Measurements from ENCODE around the gene ABCC5. TPM values are rescaled to one million over a fixed set of nuclear protein-coding genes. Genes with fewer than 3 reads are reported as not detected.

The ABCC5 gene
- polyA plus RNA-seq, 1 donor (not counting 4 experiments of a cell fraction or from before 2014, with no cell fraction given): 28.7 TPM

DNA sequence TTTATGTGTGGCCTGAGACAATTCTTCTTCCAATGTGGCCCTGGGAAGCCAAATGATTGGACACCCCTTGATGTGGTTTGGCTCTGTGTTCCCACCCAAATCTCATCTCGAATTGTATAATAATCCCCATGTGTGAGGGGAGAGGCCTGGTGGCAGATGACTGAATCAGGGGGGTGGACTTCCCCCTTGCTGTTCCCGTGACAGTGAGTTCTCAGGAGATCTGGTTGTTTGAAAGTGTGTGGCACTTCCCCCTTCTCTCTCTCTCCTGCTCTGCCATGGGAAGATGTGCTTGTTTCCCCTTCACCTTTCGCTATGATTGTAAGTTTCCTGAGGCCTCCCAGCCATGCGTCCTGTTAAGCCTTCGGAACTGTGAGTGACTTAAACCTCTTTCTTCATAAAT, 72.9 kb downstream of the ABCC5 start:
- no peak overlapping the region for H3K4me3 ChIP-seq (ENCODE audit: control insufficient read depth in 2 of 3, extremely low read depth in 1 of 3, insufficient read depth in 2 of 3, low read depth in 1 of 3, low read length in 3 of 3)
- H4K20me1 ChIP-seq (ENCODE audit: control insufficient read depth, extremely low read depth, insufficient read depth, low read length): no peaks in the 10 kb centered on the region
- no peaks in the 10 kb centered on the region for H3K27me3 ChIP-seq (ENCODE audit: control insufficient read depth, extremely low read depth, insufficient read depth, low read length)
- no peaks in the 10 kb centered on the region for H3K9me3 ChIP-seq (ENCODE audit: control insufficient read depth, low read depth, low read length)
- H3K9me1 ChIP-seq (ENCODE audit: control insufficient read depth, extremely low read depth, insufficient read depth, low read length): no peaks in the 10 kb centered on the region
- no peak for TF ChIP-seq EZH2 (IDR thresholded peaks at IDR 0.05; ENCODE audit: low read length)
- TF ChIP-seq, protein P1, sequence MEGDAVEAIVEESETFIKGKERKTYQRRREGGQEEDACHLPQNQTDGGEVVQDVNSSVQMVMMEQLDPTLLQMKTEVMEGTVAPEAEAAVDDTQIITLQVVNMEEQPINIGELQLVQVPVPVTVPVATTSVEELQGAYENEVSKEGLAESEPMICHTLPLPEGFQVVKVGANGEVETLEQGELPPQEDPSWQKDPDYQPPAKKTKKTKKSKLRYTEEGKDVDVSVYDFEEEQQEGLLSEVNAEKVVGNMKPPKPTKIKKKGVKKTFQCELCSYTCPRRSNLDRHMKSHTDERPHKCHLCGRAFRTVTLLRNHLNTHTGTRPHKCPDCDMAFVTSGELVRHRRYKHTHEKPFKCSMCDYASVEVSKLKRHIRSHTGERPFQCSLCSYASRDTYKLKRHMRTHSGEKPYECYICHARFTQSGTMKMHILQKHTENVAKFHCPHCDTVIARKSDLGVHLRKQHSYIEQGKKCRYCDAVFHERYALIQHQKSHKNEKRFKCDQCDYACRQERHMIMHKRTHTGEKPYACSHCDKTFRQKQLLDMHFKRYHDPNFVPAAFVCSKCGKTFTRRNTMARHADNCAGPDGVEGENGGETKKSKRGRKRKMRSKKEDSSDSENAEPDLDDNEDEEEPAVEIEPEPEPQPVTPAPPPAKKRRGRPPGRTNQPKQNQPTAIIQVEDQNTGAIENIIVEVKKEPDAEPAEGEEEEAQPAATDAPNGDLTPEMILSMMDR (optimal IDR thresholded peaks at IDR 0.05 in 1 of 3, IDR thresholded peaks at IDR 0.05 in 1 of 3, conservative IDR thresholded peaks at IDR 0.05 in 1 of 3; ENCODE audit: extremely low read depth in 1 of 3, insufficient read depth in 2 of 3, low read length in 3 of 3): no peak
- H3K4me2 ChIP-seq (ENCODE audit: control insufficient read depth, extremely low read depth, insufficient read depth, low read depth, low read length): no peak overlapping the region
- dilution Hi-C loops (cut with MboI; ENCODE audit: extremely low pct_ligation_motif_present, low sequenced_read_pairs): no loop called here
- H3K9ac ChIP-seq (ENCODE audit: control insufficient read depth, extremely low read depth, insufficient read depth, low read length): no peak overlapping the region
- H3K79me2 ChIP-seq (ENCODE audit: control insufficient read depth, insufficient read depth, low read length): no peaks in the 10 kb centered on the region
- no peak overlapping the region for H3K27ac ChIP-seq (ENCODE audit: control insufficient read depth, insufficient read depth, low read length)
- no peak overlapping the region for H2AFZ ChIP-seq (ENCODE audit: control insufficient read depth, low read length)
- FAIRE-seq (no peak), DNase-seq (ENCODE audit: low read depth, low spot score) (no peak)
- H3K36me3 ChIP-seq (ENCODE audit: control insufficient read depth in 2 of 2, extremely low read depth in 1 of 2, insufficient read depth in 2 of 2, low read length in 2 of 2): peaks cover 19 to 20% of the 10 kb centered on the region in 2 experiments
- no peaks in the 10 kb centered on the region for H3K4me1 ChIP-seq (ENCODE audit: control insufficient read depth, extremely low read depth, insufficient read depth, low read length)

DNA sequence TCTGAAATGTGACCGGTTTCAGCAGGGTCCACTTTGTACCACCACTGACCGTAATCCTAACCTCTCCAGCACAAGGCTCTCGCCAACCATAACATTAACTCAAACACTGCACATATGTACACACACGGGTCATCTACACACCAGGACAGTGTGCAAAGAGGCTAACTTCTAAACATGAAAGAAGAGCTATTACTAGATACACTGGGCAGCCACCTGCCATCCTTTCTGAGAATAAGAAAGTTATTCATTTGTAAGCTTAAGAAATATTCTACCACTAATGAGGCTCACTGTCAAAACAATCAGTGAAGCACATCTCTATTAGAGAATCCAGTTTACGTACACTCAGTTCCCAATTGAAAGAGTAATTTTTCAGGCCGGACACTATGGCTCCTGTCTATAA, 73.9 kb downstream of the ABCC5 start:
- H3K9ac ChIP-seq (ENCODE audit: control insufficient read depth, extremely low read depth, insufficient read depth, low read length): no peak overlapping the region

More for the DNA sequence above, 73.9 kb downstream of the ABCC5 start:
- no peaks in the 10 kb centered on the region for H3K9me1 ChIP-seq (ENCODE audit: control insufficient read depth, extremely low read depth, insufficient read depth, low read length)
- dilution Hi-C loops (cut with MboI; ENCODE audit: extremely low pct_ligation_motif_present, low sequenced_read_pairs): no loop called here
- no peak for TF ChIP-seq EZH2 (IDR thresholded peaks at IDR 0.05; ENCODE audit: low read length)
- TF ChIP-seq, protein P1 (optimal IDR thresholded peaks at IDR 0.05 in 1 of 3, IDR thresholded peaks at IDR 0.05 in 1 of 3, conservative IDR thresholded peaks at IDR 0.05 in 1 of 3; ENCODE audit: extremely low read depth in 1 of 3, insufficient read depth in 2 of 3, low read length in 3 of 3): no peak
- no peak for DNase-seq (ENCODE audit: low read depth, low spot score)
- no peak overlapping the region for H3K4me3 ChIP-seq (ENCODE audit: control insufficient read depth in 2 of 3, extremely low read depth in 1 of 3, insufficient read depth in 2 of 3, low read depth in 1 of 3, low read length in 3 of 3)
- H3K4me1 ChIP-seq (ENCODE audit: control insufficient read depth, extremely low read depth, insufficient read depth, low read length): no peaks in the 10 kb centered on the region
- H3K9me3 ChIP-seq (ENCODE audit: control insufficient read depth, low read depth, low read length): no peaks in the 10 kb centered on the region
- H3K36me3 ChIP-seq (ENCODE audit: control insufficient read depth in 2 of 2, extremely low read depth in 1 of 2, insufficient read depth in 2 of 2, low read length in 2 of 2): peaks cover 16 to 23% of the 10 kb centered on the region in 2 experiments
- H3K79me2 ChIP-seq (ENCODE audit: control insufficient read depth, insufficient read depth, low read length): no peaks in the 10 kb centered on the region
- H2AFZ ChIP-seq (ENCODE audit: control insufficient read depth, low read length): no peak overlapping the region
- no peak overlapping the region for H3K4me2 ChIP-seq (ENCODE audit: control insufficient read depth, extremely low read depth, insufficient read depth, low read depth, low read length)
- H3K27ac ChIP-seq (ENCODE audit: control insufficient read depth, insufficient read depth, low read length): no peak overlapping the region
- FAIRE-seq: no peak
- no peaks in the 10 kb centered on the region for H3K27me3 ChIP-seq (ENCODE audit: control insufficient read depth, extremely low read depth, insufficient read depth, low read length)
- H4K20me1 ChIP-seq (ENCODE audit: control insufficient read depth, extremely low read depth, insufficient read depth, low read length): no peaks in the 10 kb centered on the region

Data from keratinocyte (primary cell).